Measurements from ENCODE around the gene RBM6. TPM values are rescaled to one million over a fixed set of nuclear protein-coding genes. Genes with fewer than 3 reads are reported as not detected.
A peak's percentile ranks its signal among the peaks of the same experiment; 100 is the strongest.

Gene RBM6
- total RNA-seq = 10 to 100 TPM; 90.8 to 95.2 TPM

- Mint-ChIP-seq H3K4me1 (ENCODE audit: low read depth) (peaks cover 22% of the 10 kb centered on the region), H3K27ac (peak within 1 kb of the TSS; percentile 91), H3K4me3 (peak within 1 kb of the TSS; percentile 89), H3K9me3 (no peaks in the 10 kb centered on the region), H3K27me3 (no peaks in the 10 kb centered on the region), H3K36me3 (ENCODE audit: low read depth) (peaks cover 16% of the 10 kb centered on the region)
- ATAC-seq (peak; percentile 99), DNase-seq (peak; percentile 98)
- intact Hi-C loops (cut with micrococcal nuclease) = no loop called here
- ChIA-PET POLR2A (interaction anchor here (0.6 to 3.1 kb wide), 11 partner anchors 10 to 216 kb away, joined by 3 to 28 read pairs (median 3); partner anchors contain the start of genes GMPPB, IP6K1 and MON1A), CTCF (interaction anchor here (0.7 to 1.5 kb wide), 5 partner anchors 9 to 138 kb away, joined by 3 to 5 read pairs (median 4); partner anchors contain the start of genes INKA1 and MON1A)
- TF ChIP-seq CTCF (IDR thresholded peaks at IDR 0.05) = no peak
Measured at GRCh38 chr3:49939858-49940666, at the start of gene RBM6. Gene RBM6 (plus strand): TSS chr3:49940150. CDS start chr3:49962642, 22,492 bp downstream.

GRCh38 chr3:49895791-49896190 is 44.2 kb upstream of the RBM6 start:
- DNase-seq = no peak
- Mint-ChIP-seq H3K36me3 (ENCODE audit: low read depth) (no peaks in the 10 kb centered on the region), H3K27ac (no peak overlapping the region), H3K9me3 (no peaks in the 10 kb centered on the region), H3K4me1 (ENCODE audit: low read depth) (no peaks in the 10 kb centered on the region), H3K27me3 (no peaks in the 10 kb centered on the region), H3K4me3 (no peak overlapping the region)
- CTCF ChIA-PET = no interaction called here
- no peak for ATAC-seq
- POLR2A ChIA-PET = interaction anchor here (0.9 kb wide), 1 partner anchor 147 kb away, joined by 3 read pairs; no protein-coding TSS in a partner anchor
- no peak for TF ChIP-seq CTCF (IDR thresholded peaks at IDR 0.05)
- intact Hi-C loops (cut with micrococcal nuclease) = no loop called here

GRCh38 chr3:49896345-49896744 is 43.6 kb upstream of the RBM6 start:
- CTCF ChIA-PET = no interaction called here
- POLR2A ChIA-PET = interaction anchor here (0.9 kb wide), 1 partner anchor 146 kb away, joined by 3 read pairs; no protein-coding TSS in a partner anchor
- no peaks in the 10 kb centered on the region for H3K4me1 Mint-ChIP-seq (ENCODE audit: low read depth)
- H3K9me3 Mint-ChIP-seq = no peaks in the 10 kb centered on the region
- no peaks in the 10 kb centered on the region for H3K27me3 Mint-ChIP-seq
- H3K36me3 Mint-ChIP-seq (ENCODE audit: low read depth) = no peaks in the 10 kb centered on the region
- no peak overlapping the region for H3K27ac Mint-ChIP-seq
- no peak for ATAC-seq
- no peak for TF ChIP-seq CTCF (IDR thresholded peaks at IDR 0.05)
- intact Hi-C loops (cut with micrococcal nuclease) = no loop called here
- no peak overlapping the region for H3K4me3 Mint-ChIP-seq
- no peak for DNase-seq

GRCh38 chr3:49898991-49899390 is 41.0 kb upstream of the RBM6 start:
- intact Hi-C loops (cut with micrococcal nuclease) = no loop called here
- peaks cover 1% of the 10 kb centered on the region for H3K36me3 Mint-ChIP-seq (ENCODE audit: low read depth)

More at GRCh38 chr3:49898991-49899390, 41.0 kb upstream of the RBM6 start:
- no peak for DNase-seq
- no peak for ATAC-seq
- ChIA-PET CTCF (interaction anchor here (0.8 to 3.4 kb wide), 4 partner anchors 12 to 96 kb away, joined by 3 to 12 read pairs (median 6); partner anchors contain the start of gene INKA1), POLR2A (no interaction called here)
- TF ChIP-seq CTCF (IDR thresholded peaks at IDR 0.05) = no peak
- peaks cover 2% of the 10 kb centered on the region for H3K4me1 Mint-ChIP-seq (ENCODE audit: low read depth)
- no peak overlapping the region for H3K4me3 Mint-ChIP-seq
- H3K27me3 Mint-ChIP-seq = no peaks in the 10 kb centered on the region
- H3K27ac Mint-ChIP-seq = no peak overlapping the region
- H3K9me3 Mint-ChIP-seq = no peaks in the 10 kb centered on the region
